ENCODE results near the gene CADM2.

The CADM2 gene

GRCh38 chr3:85760342-85760741 is 801.6 kb downstream of the CADM2 start:
- in situ Hi-C loops (cut with MboI; ENCODE audit: low sequenced_read_pairs): no loop called here

- in situ Hi-C loops (cut with MboI; ENCODE audit: low sequenced_read_pairs): no loop called here
Measured at GRCh38 chr3:85780806-85781205, 822.0 kb downstream of the CADM2 start.

GRCh38 chr3:85781806-85782205 is 823.0 kb downstream of the CADM2 start:
- in situ Hi-C loops (cut with MboI; ENCODE audit: low sequenced_read_pairs): no loop called here

- in situ Hi-C loops (cut with MboI; ENCODE audit: low sequenced_read_pairs): no loop called here
Measured at GRCh38 chr3:85783291-85783690, 824.5 kb downstream of the CADM2 start.

GRCh38 chr3:85785766-85786165 is 827.0 kb downstream of the CADM2 start:
- in situ Hi-C loops (cut with MboI; ENCODE audit: low sequenced_read_pairs): no loop called here

GRCh38 chr3:85790445-85791030 is 831.7 kb downstream of the CADM2 start:
- in situ Hi-C loops (cut with MboI; ENCODE audit: low sequenced_read_pairs): no loop called here

GRCh38 chr3:85796140-85796539 is 837.4 kb downstream of the CADM2 start:
- in situ Hi-C loops (cut with MboI; ENCODE audit: low sequenced_read_pairs): no loop called here

- in situ Hi-C loops (cut with MboI; ENCODE audit: low sequenced_read_pairs): no loop called here
Measured at GRCh38 chr3:85800676-85801075, 841.9 kb downstream of the CADM2 start.

GRCh38 chr3:85801955-85802354 is 843.2 kb downstream of the CADM2 start:
- in situ Hi-C loops (cut with MboI; ENCODE audit: low sequenced_read_pairs): no loop called here

- in situ Hi-C loops (cut with MboI; ENCODE audit: low sequenced_read_pairs): no loop called here
Measured at GRCh38 chr3:85808755-85809154, 850.0 kb downstream of the CADM2 start.

GRCh38 chr3:85821130-85821756 is 862.5 kb downstream of the CADM2 start:
- in situ Hi-C loops (cut with MboI; ENCODE audit: low sequenced_read_pairs): no loop called here

GRCh38 chr3:85835857-85836440 is 877.2 kb downstream of the CADM2 start:
- in situ Hi-C loops (cut with MboI; ENCODE audit: low sequenced_read_pairs): no loop called here

- in situ Hi-C loops (cut with MboI; ENCODE audit: low sequenced_read_pairs): no loop called here
Measured at GRCh38 chr3:85837402-85837801, 878.6 kb downstream of the CADM2 start.

GRCh38 chr3:85838921-85839320 is 880.1 kb downstream of the CADM2 start:
- in situ Hi-C loops (cut with MboI; ENCODE audit: low sequenced_read_pairs): no loop called here

- in situ Hi-C loops (cut with MboI; ENCODE audit: low sequenced_read_pairs): no loop called here
Measured at GRCh38 chr3:85842081-85842480, 883.3 kb downstream of the CADM2 start.

- in situ Hi-C loops (cut with MboI; ENCODE audit: low sequenced_read_pairs): no loop called here
Measured at GRCh38 chr3:85846940-85847339, 888.2 kb downstream of the CADM2 start.

- in situ Hi-C loops (cut with MboI; ENCODE audit: low sequenced_read_pairs): no loop called here
Measured at GRCh38 chr3:85851071-85851470, 892.3 kb downstream of the CADM2 start.

GRCh38 chr3:85853805-85854204 is 895.0 kb downstream of the CADM2 start:
- in situ Hi-C loops (cut with MboI; ENCODE audit: low sequenced_read_pairs): no loop called here

GRCh38 chr3:85862893-85863455 is 904.2 kb downstream of the CADM2 start:
- in situ Hi-C loops (cut with MboI; ENCODE audit: low sequenced_read_pairs): no loop called here

- in situ Hi-C loops (cut with MboI; ENCODE audit: low sequenced_read_pairs): no loop called here
Measured at GRCh38 chr3:85864896-85865295, 906.1 kb downstream of the CADM2 start.

GRCh38 chr3:85867072-85867471 is 908.3 kb downstream of the CADM2 start:
- in situ Hi-C loops (cut with MboI; ENCODE audit: low sequenced_read_pairs): no loop called here

GRCh38 chr3:85875589-85875988 is 916.8 kb downstream of the CADM2 start:
- in situ Hi-C loops (cut with MboI; ENCODE audit: low sequenced_read_pairs): no loop called here
